PC-9 (cell line): Measurements from ENCODE around the gene EDN2.

ENCODE experiments used
- EZH2 ChIP-seq: fragments of 200-600 bp; sonication (generic); IDR thresholded peaks from 2 replicates; pipeline ENCODE4 v1.8.0; 2017; ENCODE audit warnings: antibody characterized with exemption, low read depth
- TF ChIP-seq, protein P1 (sequence below): fragments of 200-600 bp; sonication (generic); conservative IDR thresholded peaks from 2 replicates; pipeline ENCODE4 v1.6.1; 2017; ENCODE audit warnings: mixed run types, antibody characterized with exemption, mild to moderate bottlenecking, moderate library complexity

DNA sequence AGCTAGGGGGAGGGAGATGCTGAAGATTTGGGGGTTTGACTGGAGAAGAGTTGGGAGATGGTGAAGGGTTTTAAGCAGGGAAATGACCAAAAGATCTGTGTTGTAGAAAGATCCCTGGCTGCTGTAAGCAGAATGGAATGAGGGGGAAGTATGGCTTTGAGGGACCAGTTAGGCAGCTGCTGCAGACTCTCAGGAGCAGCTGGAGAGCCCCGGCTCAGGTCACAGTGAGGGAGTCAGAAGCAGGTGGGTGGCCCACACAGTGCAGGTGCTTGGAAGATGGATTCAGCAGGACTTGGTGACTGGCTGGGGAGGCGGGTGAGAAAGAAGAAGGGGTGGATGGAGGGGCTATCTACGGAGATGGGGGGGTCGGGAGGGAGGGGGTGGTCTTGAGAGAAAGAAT lies 35.7 kb downstream of the EDN2 start:
- TF ChIP-seq, protein P1, sequence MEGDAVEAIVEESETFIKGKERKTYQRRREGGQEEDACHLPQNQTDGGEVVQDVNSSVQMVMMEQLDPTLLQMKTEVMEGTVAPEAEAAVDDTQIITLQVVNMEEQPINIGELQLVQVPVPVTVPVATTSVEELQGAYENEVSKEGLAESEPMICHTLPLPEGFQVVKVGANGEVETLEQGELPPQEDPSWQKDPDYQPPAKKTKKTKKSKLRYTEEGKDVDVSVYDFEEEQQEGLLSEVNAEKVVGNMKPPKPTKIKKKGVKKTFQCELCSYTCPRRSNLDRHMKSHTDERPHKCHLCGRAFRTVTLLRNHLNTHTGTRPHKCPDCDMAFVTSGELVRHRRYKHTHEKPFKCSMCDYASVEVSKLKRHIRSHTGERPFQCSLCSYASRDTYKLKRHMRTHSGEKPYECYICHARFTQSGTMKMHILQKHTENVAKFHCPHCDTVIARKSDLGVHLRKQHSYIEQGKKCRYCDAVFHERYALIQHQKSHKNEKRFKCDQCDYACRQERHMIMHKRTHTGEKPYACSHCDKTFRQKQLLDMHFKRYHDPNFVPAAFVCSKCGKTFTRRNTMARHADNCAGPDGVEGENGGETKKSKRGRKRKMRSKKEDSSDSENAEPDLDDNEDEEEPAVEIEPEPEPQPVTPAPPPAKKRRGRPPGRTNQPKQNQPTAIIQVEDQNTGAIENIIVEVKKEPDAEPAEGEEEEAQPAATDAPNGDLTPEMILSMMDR: no peak
- no peak for TF ChIP-seq EZH2
